ENCODE measurements around the gene UBIAD1.

UBIAD1 gene

DNA sequence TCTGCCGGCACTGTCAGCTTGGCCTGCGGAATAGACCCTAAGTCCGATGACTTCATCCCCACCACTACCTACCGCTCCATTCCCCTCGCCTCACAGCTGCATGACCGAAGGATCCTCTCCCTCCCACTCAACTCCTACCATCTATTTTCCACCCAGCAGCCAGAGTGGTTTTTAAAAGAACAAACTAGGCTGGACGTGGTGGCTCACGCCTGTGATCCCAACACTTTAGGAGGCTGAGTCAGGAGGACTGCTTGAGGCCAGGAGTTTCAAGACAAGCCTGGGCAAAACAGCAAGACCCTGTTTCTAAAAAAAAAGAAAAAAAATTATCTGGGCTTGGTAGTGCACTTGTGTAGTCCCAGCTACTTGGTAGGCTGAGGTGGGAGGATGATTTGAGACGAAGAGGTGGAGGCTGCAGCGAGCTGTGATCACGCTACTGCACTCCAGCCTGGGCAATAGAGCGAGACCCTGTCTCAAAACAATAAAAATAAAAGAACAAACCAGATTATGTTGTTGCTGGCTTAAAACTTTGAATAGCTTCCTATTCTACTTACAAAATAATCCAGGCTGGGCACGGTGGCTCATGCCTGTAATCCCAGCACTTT lies 59.0 kb downstream of the UBIAD1 start:
- no peak overlapping the region for H3K4me3 ChIP-seq (ENCODE audit: low read depth, low read length)
- TF ChIP-seq, protein P1, sequence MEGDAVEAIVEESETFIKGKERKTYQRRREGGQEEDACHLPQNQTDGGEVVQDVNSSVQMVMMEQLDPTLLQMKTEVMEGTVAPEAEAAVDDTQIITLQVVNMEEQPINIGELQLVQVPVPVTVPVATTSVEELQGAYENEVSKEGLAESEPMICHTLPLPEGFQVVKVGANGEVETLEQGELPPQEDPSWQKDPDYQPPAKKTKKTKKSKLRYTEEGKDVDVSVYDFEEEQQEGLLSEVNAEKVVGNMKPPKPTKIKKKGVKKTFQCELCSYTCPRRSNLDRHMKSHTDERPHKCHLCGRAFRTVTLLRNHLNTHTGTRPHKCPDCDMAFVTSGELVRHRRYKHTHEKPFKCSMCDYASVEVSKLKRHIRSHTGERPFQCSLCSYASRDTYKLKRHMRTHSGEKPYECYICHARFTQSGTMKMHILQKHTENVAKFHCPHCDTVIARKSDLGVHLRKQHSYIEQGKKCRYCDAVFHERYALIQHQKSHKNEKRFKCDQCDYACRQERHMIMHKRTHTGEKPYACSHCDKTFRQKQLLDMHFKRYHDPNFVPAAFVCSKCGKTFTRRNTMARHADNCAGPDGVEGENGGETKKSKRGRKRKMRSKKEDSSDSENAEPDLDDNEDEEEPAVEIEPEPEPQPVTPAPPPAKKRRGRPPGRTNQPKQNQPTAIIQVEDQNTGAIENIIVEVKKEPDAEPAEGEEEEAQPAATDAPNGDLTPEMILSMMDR (IDR thresholded peaks at IDR 0.05; ENCODE audit: low read depth, low read length, missing control alignments): no peak
- DNase-seq (ENCODE audit: low read depth): no peak

DNA sequence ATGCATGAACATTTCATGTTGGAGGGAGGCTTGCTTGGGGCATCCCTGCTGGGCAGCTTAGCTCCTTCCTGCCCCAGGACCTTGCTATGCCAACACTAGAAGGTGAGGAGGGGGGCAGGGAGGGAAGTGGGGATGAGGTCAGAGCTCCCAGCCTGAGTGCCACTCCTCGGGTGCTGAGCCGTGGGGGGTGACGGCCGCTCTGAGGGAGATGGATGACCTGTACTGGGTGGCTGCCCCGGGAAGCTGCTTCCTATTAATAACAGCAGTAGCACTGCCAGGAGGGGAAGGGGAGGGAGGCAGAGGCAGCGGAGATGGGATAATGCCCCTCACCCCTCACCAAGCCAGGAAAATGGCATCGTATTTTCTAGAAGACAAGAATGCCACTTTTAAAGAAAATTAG lies 60.6 kb downstream of the UBIAD1 start:
- H3K4me3 ChIP-seq (ENCODE audit: low read depth, low read length): no peak overlapping the region
- DNase-seq (ENCODE audit: low read depth): no peak
- TF ChIP-seq, protein P1 (IDR thresholded peaks at IDR 0.05; ENCODE audit: low read depth, low read length, missing control alignments): no peak

DNA sequence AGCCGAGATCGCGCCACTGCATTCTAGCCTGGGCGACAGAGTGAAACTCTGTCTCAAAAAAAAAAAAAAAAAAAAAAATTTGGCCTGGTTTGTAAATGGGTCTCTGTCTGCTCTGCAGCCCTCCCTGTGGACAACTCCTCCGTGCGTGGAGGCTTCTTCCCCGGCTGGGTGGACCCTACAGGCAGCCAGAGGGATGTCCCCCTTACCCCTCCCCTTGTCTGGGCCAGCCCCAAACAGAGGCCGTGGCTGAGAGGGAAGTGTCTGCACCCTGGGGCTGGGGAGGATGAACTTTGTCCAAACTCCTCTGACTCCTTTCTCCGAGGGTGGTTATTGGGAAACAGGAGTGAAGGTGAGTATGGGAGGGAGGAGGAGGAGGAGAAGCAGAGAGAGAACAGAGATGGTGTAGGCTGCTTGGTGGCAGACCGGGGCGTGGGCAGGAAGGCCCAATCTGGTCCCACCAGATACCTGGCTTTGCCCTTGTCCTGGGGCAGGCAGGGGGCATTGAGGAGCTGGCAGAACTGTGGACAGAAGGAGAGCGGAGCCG lies 61.3 kb downstream of the UBIAD1 start:
- TF ChIP-seq, protein P1 (IDR thresholded peaks at IDR 0.05; ENCODE audit: low read depth, low read length, missing control alignments): no peak
- H3K4me3 ChIP-seq (ENCODE audit: low read depth, low read length): no peak overlapping the region
- no peak for DNase-seq (ENCODE audit: low read depth)

DNA sequence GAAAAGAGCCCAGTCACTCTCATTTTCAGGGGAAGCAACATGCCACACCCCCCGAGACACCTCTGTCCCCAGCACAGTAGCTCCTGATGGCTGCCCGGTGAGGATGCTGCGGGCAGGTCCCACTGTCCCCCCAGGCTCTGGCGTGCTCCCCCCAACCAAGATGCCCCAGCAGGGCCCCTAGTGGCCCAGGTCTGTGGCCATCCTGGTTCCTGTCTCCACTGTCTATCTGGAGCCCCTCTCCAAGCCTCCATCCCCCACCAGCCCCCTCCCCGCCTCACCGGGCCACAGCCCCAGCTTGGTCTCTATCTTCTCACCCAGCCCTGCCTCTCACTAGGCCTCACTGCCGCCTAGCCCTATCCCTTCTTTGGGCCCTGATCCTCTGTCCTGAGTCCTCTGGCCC lies 61.8 kb downstream of the UBIAD1 start:
- TF ChIP-seq, protein P1 (IDR thresholded peaks at IDR 0.05; ENCODE audit: low read depth, low read length, missing control alignments): no peak
- H3K4me3 ChIP-seq (ENCODE audit: low read depth, low read length): no peak overlapping the region
- DNase-seq (ENCODE audit: low read depth): no peak

DNA sequence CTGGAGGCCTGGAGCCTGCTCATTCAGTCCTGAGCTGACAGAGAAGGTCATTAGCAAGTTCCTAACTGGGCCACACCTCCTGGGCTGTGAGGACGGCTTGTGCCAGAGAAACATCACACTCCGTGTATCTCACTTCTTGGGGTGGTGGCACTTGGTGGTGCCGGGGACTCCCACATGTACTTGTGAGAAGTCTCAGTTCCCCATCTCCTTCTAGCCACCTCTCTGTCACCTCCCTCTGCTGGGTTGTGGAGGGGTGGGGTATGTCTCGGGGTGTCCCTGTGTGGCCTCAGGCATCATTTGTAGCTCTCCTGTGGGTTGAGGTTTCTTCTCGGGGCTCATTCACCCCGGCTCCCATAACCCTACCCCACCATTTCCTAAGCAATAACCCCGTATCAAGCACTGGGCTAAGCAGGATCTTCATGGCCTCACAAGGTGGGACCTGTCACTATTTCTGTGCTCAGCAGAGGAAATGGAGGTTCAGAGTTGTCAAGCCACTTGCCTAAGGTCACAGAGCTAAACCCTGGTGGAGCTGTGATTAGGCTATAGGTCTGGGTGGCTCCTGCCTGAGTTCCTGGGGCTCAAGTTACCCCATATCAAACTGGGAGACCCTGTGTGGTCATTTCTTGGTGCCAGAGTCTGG lies 62.5 kb downstream of the UBIAD1 start:
- TF ChIP-seq, protein P1 (IDR thresholded peaks at IDR 0.05; ENCODE audit: low read depth, low read length, missing control alignments): no peak
- no peak overlapping the region for H3K4me3 ChIP-seq (ENCODE audit: low read depth, low read length)
- peak; percentile 67 for DNase-seq (ENCODE audit: low read depth)

DNA sequence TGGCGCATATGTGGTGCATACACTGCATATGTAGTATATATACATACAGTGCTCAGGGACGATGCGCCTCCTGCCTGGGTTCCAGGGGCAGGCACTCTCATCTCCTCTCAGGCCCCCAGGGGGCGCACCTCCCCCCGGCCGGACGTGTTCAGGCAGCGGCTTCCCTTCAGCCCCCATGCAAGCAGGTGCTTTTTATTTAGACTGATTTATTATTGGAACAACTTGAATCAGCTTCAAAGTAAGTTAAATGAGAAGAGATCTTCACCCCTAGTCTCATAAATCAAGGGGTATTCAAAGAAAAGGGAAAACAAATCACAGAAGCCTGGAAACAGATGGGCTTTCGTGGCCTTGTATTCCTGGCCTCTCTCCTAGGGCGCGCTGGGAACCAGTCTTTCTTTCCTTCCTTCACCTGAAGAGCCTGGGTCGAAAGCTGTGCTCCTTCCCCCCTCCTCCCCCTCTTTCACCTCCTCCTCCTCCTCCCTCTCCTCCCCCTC lies 64.6 kb downstream of the UBIAD1 start:
- TF ChIP-seq, protein P1 (IDR thresholded peaks at IDR 0.05; ENCODE audit: low read depth, low read length, missing control alignments): peak; percentile 82
- no peak overlapping the region for H3K4me3 ChIP-seq (ENCODE audit: low read depth, low read length)
- no peak for DNase-seq (ENCODE audit: low read depth)

All from GM12864 (cell line).